Thyroid gland (tissue), 4 donors: ENCODE data around the gene TMC6. TPM values are rescaled to one million over a fixed set of nuclear protein-coding genes. Genes with fewer than 3 reads are reported as not detected.

ENCODE experiments used
- DNase-seq, 2 donors: peaks; one replicate each; pipeline ENCODE4 v3.0.0-alpha.2; 2019
- H3K27ac ChIP-seq, 3 donors: fragments of 200-600 bp; sonication (generic); 1 replicate in 2 of 3; 2 replicates in 1 of 3; pipeline ENCODE4 v1.5.1; 2016 to 2019; ENCODE audit warnings: mild to moderate bottlenecking in 1 of 3, moderate library complexity in 1 of 3
- H3K27me3 ChIP-seq: fragments of 200-600 bp; sonication (generic); one replicate; pipeline ENCODE4 v1.5.1; 2019
- H3K36me3 ChIP-seq, 2 donors: fragments of 200-600 bp; sonication (generic); one replicate each; pipeline ENCODE4 v1.5.1; 2016 to 2019
- H3K4me1 ChIP-seq, 2 donors: fragments of 200-600 bp; sonication (generic); one replicate each; pipeline ENCODE4 v1.5.1; 2017 to 2019
- H3K4me3 ChIP-seq, 3 donors: fragments of 200-600 bp; sonication (generic); replicated peaks in 1 of 3; 1 replicate in 2 of 3; 2 replicates in 1 of 3; pipeline ENCODE4 v1.5.1; 2016; ENCODE audit warnings: mild to moderate bottlenecking in 1 of 3
- H3K9me3 ChIP-seq: fragments of 200-600 bp; sonication (generic); one replicate; pipeline ENCODE4 v1.5.1; 2017
- POLR2A ChIP-seq, 2 donors: fragments of 450-650 bp; IDR thresholded peaks; one replicate each; pipeline ENCODE4 v1.6.1; 2017; ENCODE audit warnings: antibody characterized with exemption in 2 of 2, mild to moderate bottlenecking in 2 of 2, moderate library complexity in 1 of 2
- WGBS, 2 donors: methylation state at CpG; one replicate each; pipeline ENCODE4 v1.1.5; 2017; 5-methylcytosine and 5-hydroxymethylcytosine counted together
- intact Hi-C: fragments of 100-400 bp; cut with DNase I; formaldehyde crosslinking; loops from one replicate; pipeline ENCODE4 v1.15.1; 2023
- total RNA-seq, 4 donors: library from RNA; depleted of rRNA; stranded (reverse); fragments of >200 nt; gene quantifications; one replicate each; pipeline ENCODE4 v1.2.3, GENCODE V29; 2016
- TF ChIP-seq, protein P1 (sequence below), 6 experiments: fragments of 200-600 bp in 3 of 6; fragments of 450-650 bp in 3 of 6; sonication (generic) in 3 of 6; IDR thresholded peaks; one replicate each; pipeline ENCODE4 v1.5.1; 2016 to 2019; ENCODE audit warnings: antibody characterized with exemption in 6 of 6, mild to moderate bottlenecking in 2 of 6, inconsistent platforms in 1 of 6, moderate library complexity in 1 of 6

The TMC6 gene
- total RNA-seq, 4 donors from 2014 or later, result 10.0 to 22.8 (median 20.4) TPM

DNA sequence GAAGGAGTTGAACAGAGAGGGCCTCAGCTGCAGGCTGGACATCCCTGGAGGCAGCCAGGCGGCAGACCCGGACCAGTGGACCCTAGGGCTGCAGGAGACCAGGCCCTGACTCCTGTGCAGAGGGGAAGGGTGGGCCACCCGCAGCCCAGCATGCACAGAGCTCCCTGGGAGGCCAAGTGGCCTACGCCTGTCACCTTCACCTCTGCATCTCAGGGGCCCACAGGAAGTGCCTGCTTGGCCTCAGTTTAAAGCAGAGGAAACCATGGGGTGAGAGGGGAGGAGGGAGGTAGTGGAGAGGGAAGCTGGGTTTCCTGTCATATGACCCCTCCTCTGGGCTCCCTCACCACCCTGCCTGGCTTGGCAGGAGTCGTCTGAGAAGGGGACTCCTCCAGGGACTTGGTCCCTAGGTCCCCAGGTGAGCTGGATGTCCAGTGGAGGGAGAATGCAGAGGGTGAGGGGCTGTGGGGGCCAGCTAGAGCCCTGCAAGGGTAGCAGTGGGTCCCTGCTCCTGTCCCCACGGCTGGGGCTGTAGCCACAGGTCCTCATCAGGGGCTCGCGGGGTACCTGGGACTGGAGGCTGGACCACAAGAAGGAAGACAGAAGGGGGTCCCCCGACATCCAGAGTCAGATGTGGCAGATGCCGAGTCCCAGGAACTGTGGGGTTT, 2.0 kb upstream of the TMC6 start, which contains the start of gene TMC8:
Gene TMC8 (plus strand): TSS at position 335 of the 665 bp plus-strand sequence. CDS start 818 bp downstream, outside the sequence.
- DNase-seq, result no peak
- TF ChIP-seq, protein P1, sequence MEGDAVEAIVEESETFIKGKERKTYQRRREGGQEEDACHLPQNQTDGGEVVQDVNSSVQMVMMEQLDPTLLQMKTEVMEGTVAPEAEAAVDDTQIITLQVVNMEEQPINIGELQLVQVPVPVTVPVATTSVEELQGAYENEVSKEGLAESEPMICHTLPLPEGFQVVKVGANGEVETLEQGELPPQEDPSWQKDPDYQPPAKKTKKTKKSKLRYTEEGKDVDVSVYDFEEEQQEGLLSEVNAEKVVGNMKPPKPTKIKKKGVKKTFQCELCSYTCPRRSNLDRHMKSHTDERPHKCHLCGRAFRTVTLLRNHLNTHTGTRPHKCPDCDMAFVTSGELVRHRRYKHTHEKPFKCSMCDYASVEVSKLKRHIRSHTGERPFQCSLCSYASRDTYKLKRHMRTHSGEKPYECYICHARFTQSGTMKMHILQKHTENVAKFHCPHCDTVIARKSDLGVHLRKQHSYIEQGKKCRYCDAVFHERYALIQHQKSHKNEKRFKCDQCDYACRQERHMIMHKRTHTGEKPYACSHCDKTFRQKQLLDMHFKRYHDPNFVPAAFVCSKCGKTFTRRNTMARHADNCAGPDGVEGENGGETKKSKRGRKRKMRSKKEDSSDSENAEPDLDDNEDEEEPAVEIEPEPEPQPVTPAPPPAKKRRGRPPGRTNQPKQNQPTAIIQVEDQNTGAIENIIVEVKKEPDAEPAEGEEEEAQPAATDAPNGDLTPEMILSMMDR (IDR thresholded peaks at IDR 0.05), result no peak
- no peak for TF ChIP-seq POLR2A (IDR thresholded peaks at IDR 0.05)
- Histone ChIP-seq H3K27ac (no peak within 1 kb of the TSS), H3K27me3 (no peaks in the 10 kb centered on the region), H3K4me3 (peak within 1 kb of the TSS in 1 of 3 donors; percentile 23), H3K36me3 (no peaks in the 10 kb centered on the region), H3K4me1 (peaks cover 26 to 55% of the 10 kb centered on the region in 2 donors), H3K9me3 (no peaks in the 10 kb centered on the region)
- 79 to 81% methylated on average over 7 to 9 of the region's 10 CpGs for WGBS, 2 donors
- intact Hi-C loops, result no loop called here

DNA sequence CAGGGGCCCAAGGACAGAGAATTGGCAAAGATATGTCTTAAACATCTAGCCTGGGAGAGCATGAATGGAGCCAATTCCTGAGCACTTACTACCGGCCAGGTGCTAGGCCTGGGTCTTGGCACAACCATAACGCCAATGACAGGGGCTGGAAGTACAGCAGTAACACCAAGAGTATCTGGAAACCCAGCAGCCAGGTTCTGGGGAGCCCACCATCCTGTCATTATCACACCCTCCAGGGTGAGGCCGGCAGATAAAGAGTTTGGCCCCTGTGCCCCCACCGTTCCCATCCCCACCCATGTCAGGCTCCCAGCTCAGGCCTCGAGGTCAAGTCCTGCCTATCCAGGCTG, 1.5 kb upstream of the TMC6 start:
- H3K4me1 ChIP-seq, result peaks cover 26 to 55% of the 10 kb centered on the region in 2 donors
- intact Hi-C loops, result no loop called here
- H3K9me3 ChIP-seq, result no peaks in the 10 kb centered on the region
- no peak overlapping the region for H3K27ac ChIP-seq
- H3K36me3 ChIP-seq, result no peaks in the 10 kb centered on the region
- WGBS, 2 donors, result 57 to 79% methylated on average over 2 to 5 of the region's 5 CpGs
- no peak overlapping the region for H3K4me3 ChIP-seq
- H3K27me3 ChIP-seq, result no peaks in the 10 kb centered on the region
- no peak for DNase-seq
- no peak for TF ChIP-seq POLR2A (IDR thresholded peaks at IDR 0.05)
- TF ChIP-seq, protein P1 (IDR thresholded peaks at IDR 0.05), result no peak

GRCh38 chr17:78129351-78130089, 965 bp upstream of the TMC6 start:
- no peak for DNase-seq
- Histone ChIP-seq H3K4me1 (peaks cover 26 to 60% of the 10 kb centered on the region in 2 donors), H3K27ac (peak overlapping the region in 1 of 3 donors; percentile 10), H3K27me3 (no peaks in the 10 kb centered on the region), H3K4me3 (no peak overlapping the region), H3K9me3 (no peaks in the 10 kb centered on the region), H3K36me3 (no peaks in the 10 kb centered on the region)
- intact Hi-C loops, result loop anchor here (5.0 kb wide), 1 partner anchor 43 kb away; no protein-coding TSS in a partner anchor
- 79 to 93% methylated on average over 4 of the region's 4 CpGs for WGBS, 2 donors
- no peak for TF ChIP-seq POLR2A (IDR thresholded peaks at IDR 0.05)
- TF ChIP-seq, protein P1 (IDR thresholded peaks at IDR 0.05), result no peak

- intact Hi-C loops, result loop anchor here (5.0 kb wide), 1 partner anchor 44 kb away; no protein-coding TSS in a partner anchor
- peaks cover 26 to 60% of the 10 kb centered on the region in 2 donors for H3K4me1 ChIP-seq
- H3K27ac ChIP-seq, result peak overlapping the region; percentile 39 to 75 (median 63)
- H3K4me3 ChIP-seq, result peak overlapping the region; percentile 47 to 70 (median 66)
- DNase-seq, result no peak
- WGBS, 2 donors, result 0 to 8% methylated on average over 9 to 22 of the region's 39 CpGs
- TF ChIP-seq, protein P1 (IDR thresholded peaks at IDR 0.05), result no peak
- TF ChIP-seq POLR2A (IDR thresholded peaks at IDR 0.05), result no peak
- no peaks in the 10 kb centered on the region for H3K9me3 ChIP-seq
- no peaks in the 10 kb centered on the region for H3K27me3 ChIP-seq
- no peaks in the 10 kb centered on the region for H3K36me3 ChIP-seq
Observed at GRCh38 chr17:78127888-78128550, 536 bp downstream of the TMC6 start.
